CD8-positive, alpha-beta memory T cell (primary cell): Measurements from ENCODE around the gene DPM2. TPM values are rescaled to one million over a fixed set of nuclear protein-coding genes. Genes with fewer than 3 reads are reported as not detected.

Experiments
- CTCF ChIA-PET: fragments of 350-600 bp; sonication (Branson Sonifier 250); formaldehyde crosslinking; loops from one replicate; lab custom pipeline; 2021; ENCODE audit warnings: antibody characterized with exemption; lab: Charles Lee
- POLR2A ChIA-PET: fragments of 350-600 bp; sonication (Branson Sonifier 250); formaldehyde crosslinking; loops from one replicate; lab custom pipeline; 2021; ENCODE audit warnings: antibody characterized with exemption; lab: Charles Lee
- DNase-seq, 5 donors: peaks; one replicate each; pipeline versions ENCODE4 v3.0.0 to v3.0.0-alpha.2; 2020 to 2022; ENCODE audit warnings: mixed read lengths in 1 of 5
- H3K27ac ChIP-seq: one replicate; pipeline ENCODE4 v1.7.0; 2013; ENCODE audit warnings: low read depth, mild to moderate bottlenecking, low read length, moderate library complexity
- H3K27me3 ChIP-seq: 2 replicates; pipeline ENCODE4 v1.7.0; 2013; ENCODE audit warnings: low read length, mild to moderate bottlenecking; ENCODE audit not compliant: insufficient read depth, poor library complexity, severe bottlenecking
- H3K36me3 ChIP-seq: 2 replicates; pipeline ENCODE4 v1.7.0; 2013; ENCODE audit warnings: mild to moderate bottlenecking, low read length, moderate library complexity; ENCODE audit not compliant: insufficient read depth
- H3K4me1 ChIP-seq: 2 replicates; pipeline ENCODE4 v1.7.0; 2013; ENCODE audit warnings: mild to moderate bottlenecking, low read length, moderate library complexity; ENCODE audit not compliant: insufficient read depth
- H3K4me3 ChIP-seq: 2 replicates; pipeline ENCODE4 v1.7.0; 2013; ENCODE audit warnings: mild to moderate bottlenecking, low read length
- H3K9me3 ChIP-seq: 2 replicates; pipeline ENCODE4 v1.7.0; 2013; ENCODE audit warnings: mild to moderate bottlenecking, low read length
- H3K27ac Mint-ChIP-seq, 8 donors: one replicate each; pipeline ENCODE4 v1.8.0; 2020 to 2021; ENCODE audit warnings: mixed read lengths in 8 of 8, mild to moderate bottlenecking in 6 of 8, inconsistent platforms in 3 of 8, moderate library complexity in 3 of 8
- H3K27me3 Mint-ChIP-seq, 2 donors: one replicate each; pipeline ENCODE4 v1.8.0; 2020 to 2021; ENCODE audit warnings: mixed read lengths in 2 of 2, mild to moderate bottlenecking in 1 of 2, moderate library complexity in 1 of 2
- H3K36me3 Mint-ChIP-seq, 3 donors: one replicate each; pipeline ENCODE4 v1.8.0; 2020 to 2021; ENCODE audit warnings: mixed read lengths in 3 of 3, inconsistent platforms in 1 of 3, mild to moderate bottlenecking in 1 of 3
- H3K4me1 Mint-ChIP-seq, 3 donors: one replicate each; pipeline ENCODE4 v1.8.0; 2020 to 2021; ENCODE audit warnings: mixed read lengths in 3 of 3, inconsistent platforms in 1 of 3, mild to moderate bottlenecking in 1 of 3
- H3K4me3 Mint-ChIP-seq, 7 donors: one replicate each; pipeline ENCODE4 v1.8.0; 2020 to 2021; ENCODE audit warnings: mixed read lengths in 7 of 7, mild to moderate bottlenecking in 6 of 7, moderate library complexity in 4 of 7, inconsistent platforms in 2 of 7
- H3K9me3 Mint-ChIP-seq, 5 donors: one replicate each; pipeline ENCODE4 v1.8.0; 2020 to 2022; ENCODE audit warnings: mixed read lengths in 5 of 5, mild to moderate bottlenecking in 3 of 5, moderate library complexity in 2 of 5, inconsistent platforms in 1 of 5
- polyA plus RNA-seq: library from polyadenylated mRNA; unstranded; fragments of 300-500 nt; fragmentation: Illumina TruSeq; gene quantifications from one replicate; pipeline ENCODE4 v1.2.3, GENCODE V29; 2021
- total RNA-seq, 2 experiments: library from RNA; stranded (reverse); gene quantifications; one replicate each; pipeline ENCODE4 v1.2.3, GENCODE V29; 2021

The DPM2 gene, protein sequence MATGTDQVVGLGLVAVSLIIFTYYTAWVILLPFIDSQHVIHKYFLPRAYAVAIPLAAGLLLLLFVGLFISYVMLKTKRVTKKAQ
- total RNA-seq: 10 to 100 TPM; 73.8 to 75.5 TPM
- polyA plus RNA-seq: 52.2 TPM

DNA sequence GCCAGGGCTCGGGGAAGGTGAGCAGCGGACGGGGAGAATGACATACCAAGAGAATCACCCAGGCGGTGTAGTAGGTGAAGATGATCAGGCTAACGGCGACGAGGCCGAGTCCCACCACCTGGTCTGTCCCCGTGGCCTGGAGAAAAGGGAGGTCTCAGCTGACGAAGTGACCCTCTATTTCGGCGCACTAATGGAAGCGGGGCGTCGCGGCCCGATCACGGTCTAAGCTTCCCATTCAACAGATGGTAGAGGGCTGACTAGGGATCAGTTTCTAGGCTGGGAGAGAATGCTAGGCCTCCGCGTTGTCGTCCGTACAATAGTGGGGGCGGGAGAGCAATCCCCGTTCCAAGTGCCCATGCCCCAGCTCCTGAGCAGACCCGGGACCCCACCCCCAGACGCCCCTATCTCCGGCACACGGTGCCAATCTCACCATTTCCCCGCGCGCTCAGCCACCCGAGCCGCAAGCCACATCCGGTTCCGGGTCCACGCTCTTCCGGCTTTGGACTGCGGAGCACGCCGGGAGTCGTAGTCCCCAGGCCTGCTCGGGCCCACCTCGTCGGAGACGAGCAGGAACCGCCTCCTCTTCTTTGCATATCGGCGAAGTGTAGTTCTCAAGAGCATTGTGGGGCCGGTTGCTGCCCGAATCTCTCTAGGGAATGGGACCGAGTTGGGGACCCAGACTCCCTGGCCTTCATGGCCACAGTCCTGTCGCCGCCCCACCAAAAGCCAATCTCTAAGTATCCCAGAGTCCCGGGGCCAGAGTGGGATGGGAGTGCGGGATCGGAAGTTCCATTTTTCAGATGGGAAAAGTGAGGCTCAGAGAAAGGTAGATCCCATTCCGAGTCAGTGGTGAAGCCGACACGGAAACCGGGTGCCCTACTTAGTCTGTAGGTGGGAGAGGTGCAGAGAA is at the start of gene DPM2:
Gene DPM2 (minus strand): TSS at position 467 of the 910 bp plus-strand sequence. CDS start 34 bp downstream, at position 433.
- Histone ChIP-seq H3K27me3 (no peaks in the 10 kb centered on the region), H3K27ac (peak within 1 kb of the TSS; percentile 87), H3K4me1 (peaks cover 33% of the 10 kb centered on the region), H3K4me3 (peak within 1 kb of the TSS; percentile 86), H3K36me3 (peaks cover 19% of the 10 kb centered on the region), H3K9me3 (no peaks in the 10 kb centered on the region)
- peaks cover 0 to 54% (median 7%) of the 10 kb centered on the region in 3 donors for H3K36me3 Mint-ChIP-seq
- H3K27me3 Mint-ChIP-seq: peaks cover 0 to 7% of the 10 kb centered on the region in 2 donors
- H3K4me3 Mint-ChIP-seq: peak within 1 kb of the TSS; percentile 90 to 99 (median 92)
- DNase-seq: peak; percentile 79 to 92 (median 84)
- POLR2A ChIA-PET: interaction anchor here (1.0 to 1.1 kb wide), 3 partner anchors 20 to 130 kb away, joined by 3 to 5 read pairs (median 3); partner anchors contain the start of genes NAIF1 and SLC25A25
- peaks cover 32 to 52% (median 36%) of the 10 kb centered on the region in 3 donors for H3K4me1 Mint-ChIP-seq
- CTCF ChIA-PET: interaction anchor here (1.2 to 1.8 kb wide), 4 partner anchors 14 to 123 kb away, joined by 3 to 5 read pairs (median 4); no protein-coding TSS in a partner anchor
- H3K27ac Mint-ChIP-seq: peak within 1 kb of the TSS; percentile 91 to 98 (median 97)
- H3K9me3 Mint-ChIP-seq: no peaks in the 10 kb centered on the region

DNA sequence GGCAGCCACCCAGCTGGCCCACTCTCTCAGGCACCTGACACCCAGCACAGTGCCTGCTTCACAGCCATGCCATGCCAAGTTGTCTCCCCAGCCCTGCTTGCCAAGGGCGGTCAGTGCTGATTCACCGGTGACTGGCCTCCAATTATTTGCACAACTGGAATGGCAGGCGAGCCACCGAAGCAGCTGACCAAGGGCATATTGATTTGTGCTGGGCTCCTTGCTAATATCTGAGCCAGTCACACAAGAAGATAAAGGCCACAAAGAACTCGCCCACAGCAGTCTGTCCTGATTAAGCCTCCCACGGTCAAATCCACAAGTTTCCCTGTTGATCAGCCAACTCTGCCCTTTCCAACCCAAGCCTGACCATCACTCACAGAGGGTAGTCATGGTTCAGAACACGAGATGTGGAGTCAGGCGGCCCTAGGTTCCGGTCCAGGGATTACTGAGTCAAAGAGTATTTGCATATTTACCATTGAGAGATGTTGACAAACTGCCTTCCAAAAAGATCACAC is 49.5 kb upstream of the DPM2 start:
- peaks cover 0 to 2% (median 0%) of the 10 kb centered on the region in 3 donors for H3K36me3 Mint-ChIP-seq
- Histone ChIP-seq H3K9me3 (no peaks in the 10 kb centered on the region), H3K4me3 (no peak overlapping the region), H3K4me1 (peaks cover 40% of the 10 kb centered on the region), H3K36me3 (no peaks in the 10 kb centered on the region), H3K27me3 (no peaks in the 10 kb centered on the region), H3K27ac (no peak overlapping the region)
- H3K4me3 Mint-ChIP-seq: no peak overlapping the region
- peaks cover 21 to 38% (median 21%) of the 10 kb centered on the region in 3 donors for H3K4me1 Mint-ChIP-seq
- no peaks in the 10 kb centered on the region for H3K9me3 Mint-ChIP-seq
- CTCF ChIA-PET: interaction anchor here (1.0 kb wide), 1 partner anchor 45 kb away, joined by 3 read pairs; no protein-coding TSS in a partner anchor
- peak overlapping the region in 1 of 8 donors; percentile 49 for H3K27ac Mint-ChIP-seq
- DNase-seq: no peak
- no peaks in the 10 kb centered on the region for H3K27me3 Mint-ChIP-seq
- POLR2A ChIA-PET: interaction anchor here (1.0 kb wide), 1 partner anchor 39 kb away, joined by 3 read pairs; no protein-coding TSS in a partner anchor

DNA sequence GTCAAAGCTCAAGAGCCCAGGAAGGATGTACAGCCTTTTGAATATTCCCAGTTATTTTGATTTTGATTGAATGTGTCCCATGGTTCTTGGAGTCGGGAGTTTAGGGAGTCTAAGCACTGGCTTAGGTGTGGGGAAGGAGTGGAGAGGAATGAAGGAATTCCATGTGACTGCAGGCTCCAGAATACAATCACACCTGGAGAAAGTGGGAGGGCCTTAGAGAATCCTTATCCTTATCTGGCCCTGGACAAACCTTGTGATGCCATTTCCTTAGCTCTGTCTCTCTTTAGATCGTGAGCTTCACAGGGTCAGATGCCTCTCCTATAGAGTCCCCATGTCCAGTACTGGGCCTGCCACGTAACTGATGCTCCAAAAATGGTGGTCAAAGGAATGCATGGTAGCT is 47.4 kb upstream of the DPM2 start:
- H3K27ac ChIP-seq: no peak overlapping the region
- Mint-ChIP-seq H3K4me3 (no peak overlapping the region), H3K27me3 (no peaks in the 10 kb centered on the region), H3K36me3 (peaks cover 0 to 3% (median 0%) of the 10 kb centered on the region in 3 donors), H3K27ac (peak overlapping the region in 1 of 8 donors; percentile 17), H3K9me3 (no peaks in the 10 kb centered on the region), H3K4me1 (peaks cover 26 to 40% (median 28%) of the 10 kb centered on the region in 3 donors)
- ChIA-PET CTCF (interaction anchor here (0.6 to 13.0 kb wide), 3 partner anchors 20 to 233 kb away, joined by 3 to 186 read pairs (median 3); no protein-coding TSS in a partner anchor), POLR2A (no interaction called here)
- peaks cover 34% of the 10 kb centered on the region for H3K4me1 ChIP-seq
- DNase-seq: no peak
- H3K27me3 ChIP-seq: no peaks in the 10 kb centered on the region
- H3K9me3 ChIP-seq: no peaks in the 10 kb centered on the region
- no peak overlapping the region for H3K4me3 ChIP-seq
- no peaks in the 10 kb centered on the region for H3K36me3 ChIP-seq

DNA sequence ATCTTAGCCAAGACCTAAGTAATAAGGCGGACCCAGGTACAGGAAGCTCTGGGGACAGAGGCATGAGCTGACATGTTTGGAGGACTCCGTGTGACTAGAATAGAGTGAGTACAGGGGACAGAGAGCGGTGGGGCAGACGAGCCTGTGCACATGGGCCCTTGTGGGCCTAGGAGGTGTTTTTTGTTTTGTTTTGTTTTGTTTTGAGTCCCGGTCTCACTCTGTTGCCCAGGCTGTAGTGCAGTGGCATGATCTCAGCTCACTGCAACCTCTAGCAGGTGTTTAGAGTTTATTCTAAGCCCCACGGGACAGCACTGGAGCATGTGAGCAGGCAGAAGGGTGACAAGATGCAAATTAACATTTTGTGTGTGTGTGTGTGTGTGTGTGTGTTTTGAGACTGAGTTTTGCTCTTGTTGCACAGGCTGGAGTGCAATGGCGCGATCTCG is 46.2 kb upstream of the DPM2 start:
- H3K4me1 ChIP-seq: peaks cover 34% of the 10 kb centered on the region
- ChIA-PET CTCF (interaction anchor here (0.9 to 13.0 kb wide), 2 partner anchors 34 to 47 kb away, joined by 3 to 186 read pairs; no protein-coding TSS in a partner anchor), POLR2A (no interaction called here)
- H3K27me3 ChIP-seq: no peaks in the 10 kb centered on the region
- no peaks in the 10 kb centered on the region for H3K9me3 ChIP-seq
- DNase-seq: peak in 1 of 5 donors; percentile 37
- Mint-ChIP-seq H3K9me3 (no peaks in the 10 kb centered on the region), H3K4me1 (peaks cover 24 to 37% (median 28%) of the 10 kb centered on the region in 3 donors), H3K27ac (peak overlapping the region in 6 of 8 donors; percentile 22 to 66 (median 51)), H3K4me3 (peak overlapping the region in 2 of 7 donors; percentile 3 to 14), H3K36me3 (peaks cover 0 to 15% (median 0%) of the 10 kb centered on the region in 3 donors), H3K27me3 (no peaks in the 10 kb centered on the region)
- H3K36me3 ChIP-seq: peaks cover 10% of the 10 kb centered on the region
- H3K4me3 ChIP-seq: no peak overlapping the region
- no peak overlapping the region for H3K27ac ChIP-seq

DNA sequence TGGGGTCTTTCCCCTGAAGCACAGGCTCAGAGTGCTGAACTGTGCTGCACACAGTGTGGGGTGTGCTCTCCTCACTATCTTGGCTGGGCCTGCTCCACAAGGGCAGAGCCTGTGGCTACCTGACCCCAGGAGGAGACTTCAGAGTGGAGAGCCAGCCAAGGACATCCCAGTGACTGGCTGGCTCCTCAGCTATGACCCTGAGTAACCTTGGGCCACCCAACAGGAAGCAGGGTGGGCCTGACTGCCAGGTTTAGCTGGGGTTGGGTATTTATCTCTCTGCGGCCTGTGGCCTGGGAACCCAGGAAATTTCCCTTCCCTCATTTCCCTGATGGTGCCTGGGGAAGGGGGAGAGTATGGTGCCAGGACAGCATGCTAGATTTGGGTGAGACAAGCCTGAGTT is 45.3 kb upstream of the DPM2 start:
- Mint-ChIP-seq H3K9me3 (no peaks in the 10 kb centered on the region), H3K27me3 (no peaks in the 10 kb centered on the region), H3K36me3 (peaks cover 0 to 20% (median 0%) of the 10 kb centered on the region in 3 donors), H3K4me3 (peak overlapping the region in 5 of 7 donors; percentile 1 to 68 (median 50)), H3K27ac (peak overlapping the region in 6 of 8 donors; percentile 31 to 82 (median 54)), H3K4me1 (peaks cover 24 to 37% (median 28%) of the 10 kb centered on the region in 3 donors)
- Histone ChIP-seq H3K9me3 (no peaks in the 10 kb centered on the region), H3K4me3 (no peak overlapping the region), H3K27me3 (no peaks in the 10 kb centered on the region), H3K36me3 (peaks cover 12% of the 10 kb centered on the region), H3K27ac (no peak overlapping the region), H3K4me1 (peaks cover 34% of the 10 kb centered on the region)
- ChIA-PET POLR2A (interaction anchor here (0.7 to 1.0 kb wide), 2 partner anchors 17 to 120 kb away, joined by 3 read pairs; no protein-coding TSS in a partner anchor), CTCF (interaction anchor here (1.4 to 13.0 kb wide), 3 partner anchors 24 to 48 kb away, joined by 6 to 186 read pairs (median 10); no protein-coding TSS in a partner anchor)
- no peak for DNase-seq

DNA sequence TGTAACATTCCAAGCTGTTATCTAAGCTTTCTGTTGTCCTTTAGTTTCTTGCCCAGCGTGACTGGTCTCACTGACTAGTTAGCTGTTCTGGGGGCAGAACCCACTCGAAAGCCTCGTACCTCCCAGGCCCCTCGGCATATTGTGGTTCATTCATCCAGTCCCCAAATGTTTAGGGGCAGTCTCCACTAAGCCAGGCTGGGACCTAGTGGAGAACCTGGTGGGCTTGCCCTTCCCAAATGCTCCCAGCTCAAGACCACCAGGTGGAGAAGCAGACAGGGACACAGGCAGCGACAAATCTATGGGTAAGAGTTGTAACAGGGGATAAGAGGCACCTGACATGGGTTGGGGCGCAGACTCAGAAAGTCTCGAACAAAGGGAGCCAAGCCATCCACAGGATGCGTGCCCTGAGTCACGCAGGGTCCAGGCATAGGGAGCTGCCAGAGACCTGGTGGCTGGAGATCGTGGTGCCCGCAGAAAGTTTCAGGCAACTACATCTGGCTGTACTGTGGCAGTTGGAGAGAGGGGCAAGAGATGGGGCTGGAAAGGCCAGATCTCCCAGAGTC is 44.0 kb upstream of the DPM2 start:
- POLR2A ChIA-PET: interaction anchor here (0.5 to 3.6 kb wide), 11 partner anchors 10 to 100 kb away, joined by 3 to 29 read pairs (median 5); no protein-coding TSS in a partner anchor
- H3K36me3 Mint-ChIP-seq: peaks cover 0 to 33% (median 0%) of the 10 kb centered on the region in 3 donors
- H3K4me3 ChIP-seq: peak overlapping the region; percentile 44
- no peaks in the 10 kb centered on the region for H3K9me3 ChIP-seq
- H3K36me3 ChIP-seq: peaks cover 12% of the 10 kb centered on the region
- peak overlapping the region; percentile 68 for H3K27ac ChIP-seq
- H3K4me1 Mint-ChIP-seq: peaks cover 30 to 46% (median 34%) of the 10 kb centered on the region in 3 donors
- H3K27me3 ChIP-seq: no peaks in the 10 kb centered on the region
- H3K4me1 ChIP-seq: peaks cover 41% of the 10 kb centered on the region
- H3K4me3 Mint-ChIP-seq: peak overlapping the region; percentile 87 to 96 (median 91)
- H3K27me3 Mint-ChIP-seq: no peaks in the 10 kb centered on the region
- CTCF ChIA-PET: interaction anchor here (1.0 to 13.0 kb wide), 12 partner anchors 9 to 136 kb away, joined by 3 to 186 read pairs (median 6); partner anchors contain the start of genes NAIF1 and SLC25A25
- H3K27ac Mint-ChIP-seq: peak overlapping the region; percentile 90 to 99 (median 94)
- no peaks in the 10 kb centered on the region for H3K9me3 Mint-ChIP-seq
- DNase-seq: peak in 1 of 5 donors; percentile 53
